HepG2 (cell line): ENCODE results near the gene C1orf115. TPM values are rescaled to one million over a fixed set of nuclear protein-coding genes. Genes with fewer than 3 reads are reported as not detected.

Experiments used
- CHCHD3 ChIP-seq: sonication (generic); formaldehyde crosslinking; IDR thresholded peaks from 2 replicates; pipeline ENCODE4 v1.8.0; 2022; ENCODE audit warnings: mild to moderate bottlenecking, missing genetic modification reagents, moderate library complexity
- FOXP1 ChIP-seq, 2 experiments: fragments of 450-650 bp in 1 of 2; IDR thresholded peaks; 2 replicates each; pipeline ENCODE4 v1.6.1; 2017 to 2018; ENCODE audit warnings: antibody characterized with exemption in 1 of 2
- HIC2 ChIP-seq: sonication (generic); formaldehyde crosslinking; IDR thresholded peaks from 2 replicates; pipeline ENCODE4 v1.9.0; 2022; ENCODE audit warnings: low read depth, missing genetic modification reagents
- HINFP ChIP-seq: sonication (generic); formaldehyde crosslinking; IDR thresholded peaks from 2 replicates; pipeline ENCODE4 v1.4.0; 2020; ENCODE audit warnings: low read depth, mild to moderate bottlenecking, missing genetic modification reagents
- HIVEP1 ChIP-seq: sonication (generic); formaldehyde crosslinking; IDR thresholded peaks from 2 replicates; pipeline ENCODE4 v1.4.0; 2020; ENCODE audit warnings: mild to moderate bottlenecking, missing genetic modification reagents
- HMG20B ChIP-seq: conservative IDR thresholded peaks from 2 replicates; pipeline ENCODE4 v1.6.1; 2016; ENCODE audit warnings: missing genetic modification reagents, missing compliant biosample characterization
- MAFF ChIP-seq: IDR thresholded peaks from 2 replicates; pipeline ENCODE4 v1.6.1; 2011; ENCODE audit warnings: low read depth, low read length, improper control_type of control experiment
- PCBP2 ChIP-seq: fragments of 200-400 bp; formaldehyde crosslinking; optimal IDR thresholded peaks from 2 replicates; pipeline ENCODE3; 2018; ENCODE audit warnings: low read length, low read depth; ENCODE audit not compliant: poor library complexity, severe bottlenecking
- PHF8 ChIP-seq: sonication (generic); formaldehyde crosslinking; IDR thresholded peaks from 2 replicates; pipeline ENCODE4 v1.5.0; 2020; ENCODE audit warnings: missing genetic modification reagents
- PRDM4 ChIP-seq: sonication (generic); formaldehyde crosslinking; IDR thresholded peaks from 2 replicates; pipeline ENCODE4 v1.9.0; 2021; ENCODE audit warnings: missing genetic modification reagents, borderline replicate concordance
- RFXAP ChIP-seq: sonication (generic); formaldehyde crosslinking; IDR thresholded peaks from 2 replicates; pipeline ENCODE4 v1.4.0; 2020; ENCODE audit warnings: missing genetic modification reagents, borderline replicate concordance
- SPEN ChIP-seq: sonication (generic); formaldehyde crosslinking; IDR thresholded peaks from 2 replicates; pipeline ENCODE4 v1.5.1; 2020; ENCODE audit warnings: low read depth, mild to moderate bottlenecking, missing genetic modification reagents
- ZBTB49 ChIP-seq: sonication (generic); formaldehyde crosslinking; IDR thresholded peaks from 2 replicates; pipeline ENCODE4 v1.4.0; 2020; ENCODE audit warnings: missing genetic modification reagents, borderline replicate concordance
- ZBTB7B ChIP-seq: sonication (generic); formaldehyde crosslinking; IDR thresholded peaks from 2 replicates; pipeline ENCODE4 v1.4.0; 2020; ENCODE audit warnings: missing genetic modification reagents
- ZFP36L1 ChIP-seq: sonication (generic); formaldehyde crosslinking; IDR thresholded peaks from 2 replicates; pipeline ENCODE4 v1.8.0; 2022; ENCODE audit warnings: mild to moderate bottlenecking, missing genetic modification reagents, moderate library complexity
- ZNF800 ChIP-seq: sonication (generic); formaldehyde crosslinking; IDR thresholded peaks from 2 replicates; pipeline ENCODE4 v1.4.0; 2020; ENCODE audit warnings: missing genetic modification reagents
- polyA plus RNA-seq, 8 experiments: library from polyadenylated mRNA; depleted of rRNA in 3 of 8; stranded (reverse) in 7 of 8; unstranded in 1 of 8; fragments of >200 nt; fragmentation: Illumina TruSeq in 4 of 8; extraction: Trizol in 4 of 8; gene quantifications; 2 replicates each; pipeline versions ENCODE4 v1.2.1 to v1.2.3, GENCODE V29; 2011 to 2016; ENCODE audit warnings: low read depth in 4 of 8, missing spikeins in 1 of 8, mixed read lengths in 1 of 8; ENCODE audit not compliant: insufficient read depth in 1 of 8
- total RNA-seq, 5 experiments: library from RNA; depleted of rRNA; stranded (reverse); fragments of >200 nt; fragmentation: Illumina TruSeq; extraction: Trizol; gene quantifications; 2 replicates each; pipeline ENCODE4 v1.2.3, GENCODE V29; 2016; ENCODE audit warnings: low read depth in 1 of 5

Gene C1orf115
- total and polyA plus RNA-seq, 2 of the 13 experiments (the other 11 are each of a cell fraction or from before 2014, with no cell fraction given) = 25.2 to 85.9 TPM

GRCh38 chr1:220733086-220733601, 43.0 kb downstream of the C1orf115 start (continued):
- no peak for TF ChIP-seq HMG20B (CRISPR knock-in tag)
- TF ChIP-seq MAFF = no peak
- 0 out of 2 replicates have a peak, but pooled peaks have one; percentile 28 for TF ChIP-seq ZNF800 (CRISPR knock-in tag)
- TF ChIP-seq SPEN (CRISPR knock-in tag) = 0 out of 2 replicates have a peak, but pooled peaks have one; percentile 20
- TF ChIP-seq CHCHD3 (CRISPR knock-in tag) = no peak
- peak; percentile 67; the same call in 1 of the 2 replicates for TF ChIP-seq HINFP
- 0 out of 2 replicates have a peak, but pooled peaks have one; percentile 40 for TF ChIP-seq HIVEP1 (CRISPR knock-in tag)
- no peak for TF ChIP-seq PCBP2
- peak; percentile 82; the same call in 1 of the 2 replicates for TF ChIP-seq ZBTB7B
- no peak for TF ChIP-seq PRDM4 (CRISPR knock-in tag)
- TF ChIP-seq PHF8 (CRISPR knock-in tag) = 0 out of 2 replicates have a peak, but pooled peaks have one; percentile 28
- TF ChIP-seq RFXAP (CRISPR knock-in tag) = no peak
- no peak for TF ChIP-seq FOXP1 (IDR thresholded peaks at IDR 0.05)
- TF ChIP-seq FOXP1 (CRISPR knock-in tag; IDR thresholded peaks at IDR 0.05) = no peak
- TF ChIP-seq HIC2 = no peak
- TF ChIP-seq ZFP36L1 = no peak
- no peak for TF ChIP-seq ZBTB49
